Endometrial microvascular endothelial cells (primary cell): ENCODE data around the gene GPR141. TPM values are rescaled to one million over a fixed set of nuclear protein-coding genes. Genes with fewer than 3 reads are reported as not detected.

Experiments used
- in situ Hi-C: cut with HindIII; loops from 2 replicates; pipeline ENCODE4 v1.10.0; 2017; ENCODE audit warnings: low sequenced_read_pairs, low pct_unique_long_range_greater_than_20kb; ENCODE audit errors: inconsistent ontology term
- total RNA-seq: library from RNA; depleted of rRNA; stranded (reverse); fragments of >200 nt; gene quantifications from one replicate; pipeline ENCODE4 v1.2.3, GENCODE V29; 2015; ENCODE audit errors: inconsistent ontology term

Gene GPR141
- total RNA-seq, 1 donor from 2014 or later: not detected

DNA sequence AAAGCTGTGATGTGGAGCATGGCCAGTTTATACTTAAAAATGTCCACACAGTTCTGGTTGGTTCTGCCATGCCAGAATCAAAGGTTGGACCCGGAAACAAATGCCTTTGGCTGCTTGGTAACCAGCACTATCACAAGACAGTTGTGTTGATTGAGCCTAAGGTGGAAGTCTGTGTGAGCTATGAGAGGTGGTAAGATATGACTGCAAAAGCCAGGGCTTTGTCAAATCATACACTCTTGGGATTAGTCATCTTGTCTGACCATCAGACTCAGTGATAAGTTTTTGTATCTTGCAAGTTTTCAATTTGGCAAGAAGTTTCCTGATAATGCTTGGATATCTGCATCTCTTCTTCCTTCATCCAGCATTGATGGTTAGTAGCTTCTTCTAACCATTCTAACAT is 35.5 kb downstream of the GPR141 start:
- in situ Hi-C loops: no loop called here

DNA sequence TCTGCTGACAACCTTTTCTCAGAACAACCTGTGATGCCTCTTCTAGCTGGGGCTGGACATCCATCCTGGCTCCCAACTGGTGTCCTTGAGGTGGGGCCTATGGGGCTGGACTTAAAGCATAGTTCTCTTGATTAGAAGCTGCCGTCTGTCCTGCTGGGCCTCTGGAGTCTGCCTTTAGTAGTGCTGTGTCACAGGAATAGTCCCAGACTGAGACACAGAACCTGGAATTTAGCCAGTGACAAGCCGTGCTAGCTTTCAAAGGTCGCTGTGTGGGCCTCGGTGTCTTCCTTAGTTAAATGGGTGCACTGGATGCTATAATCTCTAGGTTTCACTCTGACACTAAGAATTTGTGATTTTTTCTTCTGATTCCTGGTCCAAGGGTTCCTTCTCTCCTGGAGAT is 41.2 kb downstream of the GPR141 start:
- in situ Hi-C loops: no loop called here

GRCh38 chr7:37726016-37726415 is 42.5 kb downstream of the GPR141 start:
- in situ Hi-C loops: no loop called here

DNA sequence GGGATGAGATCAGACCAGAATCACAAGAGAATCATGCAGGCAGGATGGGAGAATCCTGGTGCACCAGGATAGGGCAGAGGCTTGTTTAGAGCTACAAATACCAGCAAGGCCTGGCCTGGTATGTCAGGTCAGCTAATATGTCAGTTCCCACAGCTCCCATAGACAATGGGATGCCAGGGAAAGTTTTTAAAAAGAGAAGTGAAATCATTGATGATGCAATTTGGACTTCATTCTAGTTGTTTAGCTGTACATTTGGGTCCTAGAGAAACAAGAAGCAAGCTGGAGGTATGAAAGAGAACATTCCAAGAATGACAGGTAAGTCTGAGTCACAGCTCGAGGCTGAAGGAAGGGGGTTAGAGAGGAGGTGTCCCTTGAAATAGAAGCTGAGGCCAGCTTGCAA is 45.2 kb downstream of the GPR141 start:
- in situ Hi-C loops: no loop called here

- in situ Hi-C loops: no loop called here
These were observed 45.6 kb downstream of the GPR141 start for GRCh38 chr7:37729181-37729580.

DNA sequence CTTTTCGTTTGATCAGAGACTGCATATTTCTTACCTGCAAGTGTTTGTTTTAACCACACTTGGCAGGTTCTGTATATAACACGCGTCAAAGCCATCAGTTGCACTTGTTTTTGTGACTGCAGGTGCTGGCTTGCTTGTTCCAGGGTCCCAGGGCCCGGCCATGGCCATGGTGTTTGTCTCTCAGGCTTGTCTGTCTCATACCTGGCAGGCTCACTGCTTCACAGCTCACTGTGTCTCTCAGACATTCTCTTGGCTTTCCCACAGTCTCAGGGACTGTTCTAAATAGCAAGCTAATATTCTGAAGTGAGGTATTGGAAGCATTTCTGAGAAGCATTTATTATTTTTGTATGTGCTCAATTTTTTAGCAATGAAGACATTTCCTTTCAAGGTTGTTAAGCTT is 46.9 kb downstream of the GPR141 start:
- in situ Hi-C loops: no loop called here

DNA sequence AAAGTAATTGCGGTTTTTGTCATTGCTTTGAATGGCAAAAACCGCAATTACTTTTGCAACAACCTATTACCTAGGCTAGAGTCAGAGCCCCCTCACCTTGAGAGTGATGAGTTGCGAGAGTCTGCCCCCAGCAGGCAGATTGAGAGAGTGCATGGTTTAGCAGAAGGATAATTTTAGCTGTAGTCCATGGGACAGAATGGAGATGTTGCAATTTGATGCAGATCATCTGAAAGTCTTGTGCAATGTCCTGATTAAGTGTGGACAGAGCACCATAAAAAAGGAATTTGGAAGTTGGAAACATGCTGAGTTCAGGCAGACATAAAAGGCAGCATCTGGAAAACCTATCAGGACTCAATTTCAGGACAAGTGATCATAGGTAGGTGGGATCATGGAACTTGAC is 48.7 kb downstream of the GPR141 start:
- in situ Hi-C loops: no loop called here

DNA sequence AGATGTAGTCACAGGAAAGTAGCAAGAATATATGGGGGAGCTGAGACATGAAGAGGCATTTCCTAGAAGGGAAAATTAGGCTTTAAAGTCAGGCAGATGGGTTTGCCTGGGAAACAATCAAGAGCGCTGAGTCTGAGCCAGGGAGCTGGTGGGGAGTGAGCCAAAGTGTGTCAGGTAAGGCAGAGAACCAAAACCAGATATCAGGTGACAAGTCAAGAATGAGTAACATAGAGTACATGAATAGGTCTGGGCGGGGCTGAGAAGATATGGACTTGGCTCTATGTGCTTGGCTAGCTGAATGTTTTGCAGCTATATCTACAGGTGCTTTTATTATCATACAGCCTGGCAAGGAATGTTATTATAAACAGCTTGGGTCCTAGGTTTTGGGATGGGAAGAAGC is 49.3 kb downstream of the GPR141 start:
- in situ Hi-C loops: no loop called here

DNA sequence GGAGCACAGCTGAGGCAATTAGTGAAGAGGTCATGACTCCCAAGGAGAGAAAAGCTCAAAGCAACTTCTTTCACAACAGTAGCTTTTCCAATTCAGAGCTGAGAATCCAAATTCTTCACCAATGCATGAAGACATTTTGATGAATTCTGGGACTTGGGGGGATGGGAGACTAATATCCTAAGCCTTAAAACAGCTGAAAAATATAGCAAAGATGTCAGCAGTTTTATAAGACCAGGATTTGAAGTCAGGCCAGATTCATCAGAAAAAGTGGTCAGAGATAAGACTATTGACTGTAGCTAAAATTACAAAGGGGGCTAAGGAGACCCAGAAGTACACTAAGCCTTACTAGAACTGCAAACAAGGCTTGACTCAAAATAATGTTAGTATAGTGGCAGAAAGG is 51.6 kb downstream of the GPR141 start:
- in situ Hi-C loops: no loop called here

- in situ Hi-C loops: no loop called here
These were observed 54.8 kb downstream of the GPR141 start for GRCh38 chr7:37738321-37738720.

- in situ Hi-C loops: no loop called here
These were observed 56.8 kb downstream of the GPR141 start for GRCh38 chr7:37740398-37740797.

DNA sequence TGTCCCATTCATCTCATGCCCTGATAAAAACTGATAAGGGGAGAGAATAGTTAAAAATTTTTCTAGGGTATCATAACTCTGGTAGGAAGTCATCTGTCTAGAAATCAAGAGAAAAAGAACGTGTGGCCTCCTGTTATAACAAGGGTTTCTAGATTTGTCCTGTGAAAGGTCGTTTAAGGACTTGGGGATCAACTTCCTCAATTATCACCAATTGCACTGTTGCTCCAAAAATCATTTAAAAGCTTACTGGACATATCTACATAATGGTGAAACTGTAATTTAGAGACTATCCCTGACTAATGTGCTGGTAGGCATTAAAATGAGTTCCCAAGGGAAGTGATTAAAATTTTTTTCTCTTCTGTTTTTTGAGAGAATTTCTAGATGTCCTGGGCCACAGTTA is 58.2 kb downstream of the GPR141 start:
- in situ Hi-C loops: no loop called here

DNA sequence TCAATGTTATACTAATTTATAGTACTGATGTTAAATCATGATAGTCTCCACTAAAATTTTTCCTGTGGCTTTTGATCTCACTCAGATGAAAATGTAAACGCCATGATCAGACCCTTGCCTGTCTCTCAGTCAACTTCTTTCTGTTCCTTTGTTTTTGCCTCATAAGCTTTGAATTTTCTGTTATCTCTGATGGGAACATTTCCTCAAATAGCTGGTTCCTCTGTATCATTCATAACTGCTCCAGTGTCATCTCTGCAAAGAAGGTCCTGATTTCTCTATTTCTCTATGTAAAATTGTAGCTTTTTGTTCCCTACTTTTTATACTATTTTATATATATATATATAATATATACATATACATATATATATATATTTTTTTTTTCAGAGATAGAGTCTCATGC is 67.5 kb downstream of the GPR141 start:
- in situ Hi-C loops: no loop called here

DNA sequence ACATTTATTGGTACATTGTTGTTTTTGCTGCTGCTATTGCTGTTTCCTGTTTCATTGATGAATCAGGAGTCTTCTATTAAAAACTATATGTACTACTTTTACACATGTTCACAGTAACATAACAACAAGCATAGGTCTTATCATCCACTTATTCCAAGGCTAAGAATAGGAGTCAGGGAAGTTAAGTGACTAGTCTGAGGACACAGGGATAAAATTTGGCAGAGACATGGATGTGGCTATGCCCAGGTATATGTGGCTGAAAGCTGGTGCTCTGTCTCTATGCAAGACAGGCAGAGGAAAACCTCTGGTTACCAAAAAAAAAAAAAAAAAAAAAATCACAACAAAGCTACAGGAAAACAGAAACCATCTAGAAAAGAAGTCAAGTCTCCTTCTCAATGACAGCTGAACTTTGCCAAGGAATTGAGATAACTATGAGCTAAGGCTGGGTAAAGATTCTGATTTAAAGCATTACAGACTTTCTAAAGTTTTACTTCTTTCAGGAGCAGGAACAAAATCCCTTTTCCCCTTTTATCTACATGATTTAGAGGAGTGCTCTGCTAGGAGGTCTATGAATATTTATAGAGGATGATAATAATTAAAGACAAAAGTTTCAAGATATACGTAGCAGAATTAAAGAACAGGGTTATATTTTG is 70.0 kb downstream of the GPR141 start:
- in situ Hi-C loops: no loop called here

- in situ Hi-C loops: no loop called here
These were observed 73.4 kb downstream of the GPR141 start for GRCh38 chr7:37756797-37757551.

GRCh38 chr7:37757563-37757962 is 74.0 kb downstream of the GPR141 start:
- in situ Hi-C loops: no loop called here

- in situ Hi-C loops: no loop called here
These were observed 75.0 kb downstream of the GPR141 start for GRCh38 chr7:37758501-37759045.

DNA sequence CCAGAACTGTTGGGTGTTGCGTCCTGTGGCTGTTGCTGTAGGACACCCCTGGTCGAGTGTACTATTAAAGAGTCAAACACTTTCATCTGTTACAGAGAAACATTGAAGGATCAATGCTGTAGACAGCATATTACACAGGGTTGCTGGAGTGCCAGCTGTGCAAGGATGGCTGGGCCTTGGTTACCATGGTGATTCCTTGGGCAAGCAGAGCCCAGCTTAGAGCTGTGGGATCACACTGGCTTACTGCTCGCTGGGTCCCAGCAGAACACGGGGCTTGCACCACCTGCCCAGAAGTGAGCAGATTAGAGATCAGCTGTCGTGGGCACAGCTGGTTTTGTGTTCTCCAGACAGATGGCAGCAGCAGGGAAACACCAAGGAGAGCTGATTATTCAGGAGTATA is 76.0 kb downstream of the GPR141 start:
- in situ Hi-C loops: no loop called here

DNA sequence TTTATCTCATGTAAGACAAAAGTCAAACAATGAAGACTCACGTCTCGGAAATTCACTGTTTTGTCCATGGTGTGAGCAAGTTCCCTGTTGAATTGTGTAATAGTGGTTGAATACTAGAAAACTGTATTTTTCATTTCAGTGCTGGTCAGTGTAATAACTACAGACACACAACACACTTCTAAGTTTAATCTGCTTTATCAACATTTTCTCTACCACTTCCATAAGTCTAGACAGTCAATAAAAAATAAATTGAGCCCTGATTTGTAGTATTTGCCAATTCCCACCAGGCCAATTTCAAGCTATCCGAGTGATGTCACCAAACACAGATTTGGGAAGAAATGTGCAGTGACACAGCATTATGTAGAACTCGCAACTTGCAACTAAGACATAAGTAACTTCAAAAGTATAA is 81.9 kb downstream of the GPR141 start:
- in situ Hi-C loops: no loop called here

DNA sequence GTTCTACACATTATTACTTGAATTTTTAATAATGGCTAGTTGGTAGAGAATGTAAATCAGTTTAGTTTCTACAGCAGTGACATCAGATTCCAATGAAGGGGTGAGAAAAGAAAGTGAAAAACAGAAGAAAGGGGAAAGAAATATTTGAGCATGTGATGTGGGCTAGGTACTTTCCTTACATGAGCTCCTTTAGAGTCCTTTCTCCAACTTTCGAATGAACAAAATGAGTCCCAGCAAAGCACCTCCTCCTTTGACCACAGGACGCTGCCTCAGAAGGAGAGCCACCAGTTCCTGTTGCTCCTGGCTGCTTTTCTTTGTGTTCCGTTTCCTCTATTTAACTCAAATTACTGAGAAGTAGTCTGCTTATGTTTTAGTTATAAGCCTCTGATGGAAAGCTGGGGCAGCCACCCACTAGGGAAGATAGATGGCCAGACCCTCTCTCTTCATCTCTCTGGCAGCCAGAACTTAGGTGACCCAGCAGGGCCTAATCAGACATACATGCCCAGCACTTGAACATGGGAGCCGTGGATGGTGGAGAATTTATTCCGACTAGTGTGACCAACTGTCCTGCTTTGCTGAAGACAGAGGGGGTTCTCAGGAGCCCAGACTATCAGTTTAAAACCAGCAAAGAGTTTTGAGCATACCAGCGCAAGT is 82.4 kb downstream of the GPR141 start:
- in situ Hi-C loops: no loop called here
